HTERT RPE-1 (cell line): Measurements from ENCODE around the gene ZNF629.

ENCODE experiments used
- in situ Hi-C: fragments of 300-500 bp; cut with MboI; formaldehyde crosslinking; loops from 4 replicates; pipeline ENCODE4 v1.14.3; 2020; ENCODE audit warnings: low sequenced_read_pairs

ZNF629 gene

DNA sequence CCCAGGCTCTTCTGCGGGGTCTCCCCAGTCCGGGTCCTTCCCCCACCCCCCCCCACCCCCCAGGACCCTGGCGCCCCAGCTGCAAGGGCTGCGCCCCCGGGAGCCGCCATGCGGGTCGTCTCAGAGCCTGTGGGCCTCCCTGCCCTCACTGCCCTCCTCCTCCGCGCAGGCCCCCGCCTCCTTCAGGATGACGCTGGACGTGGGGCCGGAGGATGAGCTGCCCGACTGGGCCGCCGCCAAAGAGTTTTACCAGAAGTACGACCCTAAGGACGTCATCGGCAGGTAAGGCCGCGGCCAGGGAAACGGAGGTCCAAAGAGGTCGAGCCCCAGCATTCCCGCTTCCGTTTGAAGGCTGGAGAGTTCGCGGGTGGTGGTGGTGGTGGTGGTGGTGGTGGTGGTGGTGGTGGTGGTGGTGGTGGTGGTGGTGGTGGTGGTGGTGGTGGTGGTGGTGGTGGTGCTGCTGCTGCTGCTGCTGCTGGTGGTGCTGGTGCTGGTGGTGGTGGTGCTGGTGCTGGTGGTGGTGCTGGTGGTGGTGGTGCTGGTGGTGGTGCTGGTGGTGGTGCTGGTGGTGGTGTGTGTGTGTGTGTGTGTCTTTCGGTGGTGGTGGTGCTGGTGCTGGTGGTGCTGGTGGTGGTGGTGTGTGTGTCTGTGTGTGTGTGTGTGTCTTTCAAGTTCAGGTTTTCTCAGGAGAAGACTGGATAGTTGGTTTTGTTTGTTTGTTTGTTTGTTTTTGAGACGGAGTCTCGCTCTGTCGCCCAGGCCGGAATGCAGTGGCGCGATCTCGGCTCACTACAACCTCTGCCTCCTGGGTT is 38.2 kb downstream of the ZNF629 start:
- in situ Hi-C loops: no loop called here

DNA sequence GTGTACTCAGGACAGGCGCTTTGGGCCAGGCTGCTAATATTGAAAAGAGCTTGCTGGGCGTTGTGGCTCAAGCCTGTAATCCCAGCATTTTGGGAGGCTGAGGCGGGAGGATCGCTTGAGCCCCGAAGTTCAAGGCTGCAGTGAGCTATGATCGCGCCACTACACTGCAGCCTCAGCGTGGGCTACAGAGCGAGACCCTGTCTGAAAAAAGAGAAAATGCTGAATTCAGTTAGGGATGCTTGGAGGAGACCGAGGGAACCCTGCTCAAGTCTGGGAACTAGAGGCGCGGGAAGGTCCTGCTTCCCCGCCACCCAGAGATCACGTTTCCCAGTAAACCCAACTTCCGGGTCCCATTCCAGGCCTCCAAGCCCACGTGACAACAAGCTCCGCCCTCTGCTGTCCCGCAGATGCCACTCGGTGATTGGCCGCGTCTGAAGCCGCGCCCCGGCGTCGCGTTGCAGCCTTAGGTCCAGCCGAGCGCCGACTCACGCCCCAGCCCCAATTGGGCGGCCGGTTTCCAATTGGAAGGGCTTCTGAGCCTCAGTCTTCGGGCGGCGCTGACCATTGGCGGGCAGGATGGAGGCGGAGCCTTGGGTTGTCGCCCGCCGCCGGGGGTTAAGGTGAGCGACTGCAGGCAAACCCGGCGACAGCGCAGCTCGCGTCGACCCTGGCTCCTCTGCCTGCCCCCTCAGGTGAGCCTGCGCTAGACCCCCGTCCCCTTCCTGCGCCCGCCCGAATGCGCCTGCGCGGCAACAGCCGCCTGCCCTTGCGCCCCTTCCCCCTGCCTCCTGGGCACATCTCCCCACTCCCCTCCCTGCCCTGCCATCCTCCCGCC is 39.0 kb downstream of the ZNF629 start, which contains the start of gene PHKG2:
TSS of gene PHKG2 (plus strand) at position 627 of the 835 bp plus-strand sequence. CDS start 396 bp downstream, outside the sequence.
- in situ Hi-C loops: no loop called here

GRCh38 chr16:30747331-30747730 is 39.7 kb downstream of the ZNF629 start:
- in situ Hi-C loops: no loop called here

DNA sequence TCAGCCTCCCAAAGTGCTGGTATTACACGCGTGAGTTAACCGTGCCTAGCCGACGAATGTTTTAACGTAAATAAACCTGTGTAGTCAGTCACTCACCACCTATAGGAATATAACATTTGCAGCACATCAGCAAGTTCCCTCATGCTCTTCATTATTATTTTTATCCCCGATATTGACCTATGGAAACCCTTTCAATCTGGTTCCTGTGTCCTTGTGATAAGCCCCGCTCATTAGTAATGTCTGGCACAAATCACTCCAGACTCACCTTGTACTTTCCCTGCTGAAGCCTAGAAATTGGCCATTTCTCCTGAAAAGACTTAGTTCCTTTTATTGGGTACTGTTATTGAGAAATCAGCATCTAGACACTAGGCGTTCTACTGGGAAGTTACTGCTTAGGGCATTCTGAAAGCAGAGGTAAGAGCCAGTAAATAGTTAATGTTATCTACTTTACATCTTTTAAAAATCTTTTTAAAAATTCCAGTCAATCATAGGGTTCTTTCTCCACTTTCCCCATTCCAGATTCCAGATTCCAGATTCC is 40.3 kb downstream of the ZNF629 start:
- in situ Hi-C loops: no loop called here

DNA sequence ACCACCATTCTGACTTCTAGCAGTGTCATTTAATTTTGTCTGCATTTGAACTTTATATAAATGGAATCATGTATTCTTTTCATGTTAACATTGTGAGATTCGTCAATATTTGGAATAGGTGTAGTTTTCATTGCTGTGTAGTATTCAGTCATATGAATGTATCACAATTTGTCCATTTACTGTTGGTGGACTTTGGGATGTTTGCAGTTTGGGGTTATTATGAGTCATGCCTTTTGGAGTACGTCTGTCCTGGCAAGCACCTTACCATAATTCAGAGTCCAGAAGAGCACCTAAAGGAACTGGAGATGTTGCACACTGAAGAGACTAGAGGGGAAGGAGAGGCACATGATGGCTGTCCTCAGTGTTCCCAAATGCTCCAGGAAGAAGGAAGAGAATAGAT is 41.9 kb downstream of the ZNF629 start:
- in situ Hi-C loops: no loop called here

- in situ Hi-C loops: no loop called here
Observed at GRCh38 chr16:30744183-30744582, 42.8 kb downstream of the ZNF629 start.

DNA sequence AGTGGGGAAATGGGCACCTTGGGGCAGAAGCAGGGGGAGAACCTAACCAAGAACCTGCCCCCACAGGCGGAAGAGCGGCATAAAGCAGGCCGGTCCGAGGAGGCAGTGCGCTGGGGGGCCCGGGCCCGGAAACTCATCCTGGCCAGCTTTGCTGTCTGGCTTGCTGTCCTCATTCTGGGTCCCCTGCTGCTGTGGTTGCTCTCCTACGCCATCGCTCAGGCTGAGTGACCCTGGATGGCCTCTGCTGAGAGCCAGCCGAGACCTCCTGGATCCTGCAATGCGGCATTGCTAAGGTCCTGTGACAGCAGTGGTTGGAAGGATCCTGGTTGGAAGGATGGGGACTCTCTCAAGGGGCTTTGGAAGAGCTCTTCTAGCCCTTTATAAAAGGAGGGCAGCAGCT is 43.3 kb downstream of the ZNF629 start:
- in situ Hi-C loops: no loop called here

DNA sequence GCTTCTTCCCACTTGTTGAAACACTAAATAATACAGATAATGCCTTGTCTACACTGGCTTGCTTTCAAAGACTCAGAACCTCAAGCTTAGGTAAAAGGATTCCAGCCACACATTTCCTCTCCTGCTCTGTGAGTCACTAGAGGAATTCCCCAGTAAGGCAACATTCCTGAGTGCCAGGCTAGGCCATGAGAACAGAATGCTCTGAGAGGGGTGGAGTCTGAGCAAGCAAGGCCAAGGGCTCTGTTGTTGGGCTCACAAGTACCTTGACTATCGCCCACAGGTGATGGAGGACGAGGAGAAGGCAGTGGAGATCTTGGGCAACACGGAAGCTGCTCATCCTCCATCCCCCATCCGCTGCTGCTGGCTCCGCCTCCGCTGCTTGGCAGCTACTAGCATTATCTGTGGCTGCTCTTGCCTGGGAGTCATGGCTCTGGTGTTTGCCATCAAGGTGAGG is 45.5 kb downstream of the ZNF629 start:
- in situ Hi-C loops: no loop called here

GRCh38 chr16:30740364-30741251 is 46.4 kb downstream of the ZNF629 start:
- in situ Hi-C loops: no loop called here

DNA sequence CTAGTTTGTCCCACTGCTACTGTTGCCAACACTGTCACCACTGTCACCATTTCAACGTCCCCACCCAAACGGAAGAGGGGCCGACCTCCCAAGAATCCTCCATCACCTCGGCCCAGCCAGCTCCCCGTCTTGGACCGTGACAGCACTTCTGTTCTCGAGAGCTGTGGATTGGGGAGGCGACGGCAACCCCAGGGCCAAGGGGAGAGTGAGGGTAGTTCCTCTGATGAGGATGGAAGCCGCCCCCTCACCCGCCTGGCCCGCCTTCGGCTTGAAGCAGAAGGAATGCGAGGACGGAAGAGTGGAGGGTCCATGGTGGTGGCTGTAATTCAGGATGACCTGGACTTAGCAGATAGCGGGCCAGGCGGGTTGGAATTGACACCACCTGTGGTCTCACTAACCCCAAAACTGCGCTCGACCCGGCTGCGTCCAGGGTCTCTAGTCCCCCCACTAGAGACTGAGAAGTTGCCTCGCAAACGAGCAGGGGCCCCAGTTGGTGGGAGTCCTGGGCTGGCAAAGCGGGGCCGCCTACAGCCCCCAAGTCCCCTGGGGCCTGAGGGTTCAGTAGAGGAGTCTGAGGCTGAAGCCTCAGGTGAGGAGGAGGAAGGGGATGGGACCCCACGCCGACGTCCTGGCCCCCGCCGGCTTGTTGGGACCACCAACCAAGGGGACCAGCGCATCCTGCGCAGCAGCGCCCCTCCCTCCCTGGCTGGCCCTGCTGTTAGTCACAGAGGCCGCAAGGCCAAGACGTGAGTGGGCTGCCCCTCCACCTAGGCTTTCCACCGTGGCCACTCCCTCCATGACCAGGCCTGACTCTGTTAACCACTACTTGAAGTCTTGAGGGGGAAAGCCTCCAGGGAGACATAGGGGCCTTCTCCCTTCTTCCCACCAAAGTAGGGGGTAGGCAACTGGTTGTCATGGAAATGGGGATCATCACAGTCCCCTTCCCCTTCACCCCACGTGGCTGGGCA is 47.7 kb downstream of the ZNF629 start:
- in situ Hi-C loops: no loop called here

GRCh38 chr16:30737794-30738648 is 49.0 kb downstream of the ZNF629 start:
- in situ Hi-C loops: no loop called here

GRCh38 chr16:30736995-30737793 is 49.8 kb downstream of the ZNF629 start:
- in situ Hi-C loops: no loop called here

DNA sequence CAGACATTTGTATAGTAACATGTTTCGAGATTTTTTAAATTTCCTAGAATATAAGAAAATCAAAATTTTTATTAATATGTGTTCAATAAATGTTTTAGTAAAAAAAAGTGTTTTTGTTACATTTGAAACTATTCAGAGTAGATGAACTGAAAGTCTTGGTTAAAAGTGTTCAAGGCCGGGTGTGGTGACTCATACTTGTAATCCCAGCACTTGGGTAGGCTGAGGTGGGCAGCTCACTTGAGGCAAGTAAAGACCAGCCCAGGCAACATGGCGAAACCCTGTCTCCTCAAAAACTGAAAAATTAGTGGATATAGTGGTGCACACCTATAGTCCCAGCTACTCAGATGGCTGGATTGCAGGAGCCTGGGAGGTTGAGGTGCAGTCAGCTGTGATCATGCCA is 55.6 kb downstream of the ZNF629 start:
- in situ Hi-C loops: no loop called here

DNA sequence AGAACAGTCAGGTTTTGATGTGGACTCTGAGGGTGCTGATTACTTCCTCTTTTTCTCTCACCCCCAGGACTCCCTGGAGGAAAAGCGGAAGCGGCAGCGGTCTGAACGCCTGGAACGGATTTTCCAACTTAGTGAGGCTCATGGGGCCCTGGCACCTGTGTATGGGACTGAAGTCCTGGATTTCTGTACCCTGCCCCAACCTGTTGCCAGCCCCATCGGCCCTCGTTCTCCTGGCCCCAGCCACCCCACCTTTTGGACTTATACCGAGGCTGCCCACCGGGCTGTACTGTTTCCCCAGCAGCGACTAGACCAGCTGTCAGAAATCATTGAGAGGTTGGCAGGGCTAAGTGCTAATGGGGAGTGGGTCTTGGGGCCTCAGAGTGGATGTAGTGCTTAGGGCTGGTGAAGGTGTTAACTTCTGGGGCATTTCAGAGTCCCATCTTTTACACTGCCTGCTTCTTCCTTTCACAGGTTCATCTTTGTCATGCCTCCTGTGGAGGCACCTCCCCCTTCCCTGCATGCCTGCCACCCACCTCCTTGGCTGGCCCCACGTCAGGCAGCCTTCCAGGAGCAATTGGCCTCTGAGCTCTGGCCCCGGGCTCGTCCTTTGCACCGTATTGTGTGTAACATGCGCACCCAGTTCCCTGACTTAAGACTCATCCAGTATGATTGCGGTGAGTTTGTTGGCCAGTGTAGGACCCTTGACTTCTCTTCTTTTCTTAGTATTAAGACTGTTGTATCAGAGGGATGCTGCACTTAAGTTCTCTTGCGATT is 57.9 kb downstream of the ZNF629 start:
- in situ Hi-C loops: no loop called here
